NCI-H526 treated with DMSO at 0.1 percent for 48 hours (cell line): Measurements from ENCODE around the gene ALX4.

Experiments
- DNase-seq: peaks from one replicate; lab custom pipeline; 2025; lab: John Stamatoyannopoulos, UW

The ALX4 gene

DNA sequence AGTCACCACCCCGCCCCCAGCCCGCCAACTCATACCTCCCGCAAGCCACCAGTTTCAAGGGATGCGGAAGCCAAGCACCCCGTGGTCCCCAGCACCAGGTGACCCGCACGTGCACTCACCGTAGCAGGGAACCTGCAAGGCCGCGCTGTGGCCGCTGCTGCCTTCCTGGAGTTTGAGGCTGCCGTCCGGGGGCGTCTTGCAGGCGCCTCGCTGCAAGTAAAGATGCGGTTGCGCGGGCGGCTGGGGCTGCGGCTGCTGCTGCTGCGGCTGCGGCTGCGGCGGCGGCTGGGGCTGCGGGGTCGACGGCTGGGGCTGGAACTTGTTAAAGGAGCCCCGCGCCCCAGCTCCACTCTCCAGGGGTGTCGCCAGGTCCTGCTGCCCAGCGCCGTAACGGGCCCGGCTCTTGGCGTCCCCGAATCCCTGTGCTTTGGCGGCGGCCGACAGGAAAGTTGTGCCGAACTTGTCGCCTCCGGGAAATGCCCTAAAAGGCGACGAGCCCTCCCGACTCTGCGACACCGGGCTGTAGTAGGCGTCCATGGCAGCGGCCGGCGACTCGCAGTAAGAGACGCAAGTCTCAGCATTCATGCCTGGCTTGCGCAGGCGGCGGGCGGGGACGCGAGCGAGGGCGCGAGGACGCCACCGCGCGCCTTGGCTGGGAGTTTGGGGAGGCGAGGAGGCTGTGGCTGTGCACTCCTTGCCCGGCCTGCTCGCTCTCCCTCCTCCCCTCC lies at the start of gene ALX4:
Gene ALX4, minus strand, starts transcription at position 662 of the 728 bp plus-strand sequence. Its CDS starts 77 bp downstream, at position 585.
- DNase-seq, result no peak

DNA sequence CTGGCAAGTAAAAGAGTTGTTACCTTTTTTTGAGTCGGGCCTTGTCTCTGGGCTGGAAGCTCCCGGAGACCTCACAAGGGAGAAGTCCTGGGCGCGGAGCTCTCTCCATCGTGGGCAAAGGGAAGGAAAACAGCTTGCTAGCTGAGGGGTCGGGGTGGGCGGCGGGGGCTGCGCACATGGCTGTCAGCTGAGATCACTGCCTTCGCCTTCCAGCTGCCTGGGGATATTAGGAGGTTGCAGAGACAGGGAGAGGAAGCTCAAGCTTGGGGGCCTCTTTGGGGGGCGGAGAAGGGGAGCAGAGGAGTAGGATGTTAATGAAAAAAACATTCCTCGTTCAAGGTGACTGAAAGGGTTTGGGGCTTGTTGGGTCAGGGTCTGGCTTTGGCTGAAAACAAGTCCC lies 49.2 kb upstream of the ALX4 start:
- no peak for DNase-seq

DNA sequence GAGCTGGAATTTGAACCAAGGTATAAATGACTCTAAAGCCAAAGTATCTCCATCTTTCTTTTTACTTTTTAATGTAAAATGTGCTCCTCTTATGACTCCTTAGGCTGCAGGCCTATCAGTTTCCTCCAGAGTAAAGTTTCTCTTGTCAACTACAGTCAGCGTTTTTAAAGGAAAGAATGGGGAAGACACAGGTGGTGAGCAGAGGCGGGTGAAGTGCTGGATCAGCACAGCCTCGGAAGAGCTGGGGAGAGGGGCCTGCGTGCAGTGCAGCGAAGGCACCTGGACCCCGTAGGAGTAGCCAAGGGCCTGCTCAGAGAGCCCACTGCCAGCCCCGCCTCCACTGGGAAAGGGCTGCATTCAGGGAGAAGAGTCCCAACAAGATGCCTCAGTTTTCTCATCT lies 48.8 kb upstream of the ALX4 start:
- DNase-seq, result no peak

DNA sequence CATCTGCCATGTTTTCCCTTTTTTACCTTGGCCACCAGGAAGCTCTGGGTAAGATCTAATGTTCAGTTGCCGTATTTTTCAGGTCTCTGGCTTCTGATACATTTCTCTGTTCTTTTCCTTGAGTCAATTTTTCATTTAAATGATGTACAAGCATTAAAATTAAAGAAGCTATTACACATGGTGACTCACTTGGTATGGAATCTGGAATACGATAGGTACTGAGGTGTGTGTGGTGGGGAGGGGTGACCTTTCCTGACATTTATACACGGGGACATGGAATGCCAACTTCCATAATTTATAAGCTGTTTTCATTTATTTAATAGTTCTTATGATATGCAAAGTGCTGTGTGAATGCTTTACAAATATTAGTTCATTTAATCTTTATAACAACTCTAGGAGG lies 47.8 kb upstream of the ALX4 start:
- DNase-seq, result no peak

DNA sequence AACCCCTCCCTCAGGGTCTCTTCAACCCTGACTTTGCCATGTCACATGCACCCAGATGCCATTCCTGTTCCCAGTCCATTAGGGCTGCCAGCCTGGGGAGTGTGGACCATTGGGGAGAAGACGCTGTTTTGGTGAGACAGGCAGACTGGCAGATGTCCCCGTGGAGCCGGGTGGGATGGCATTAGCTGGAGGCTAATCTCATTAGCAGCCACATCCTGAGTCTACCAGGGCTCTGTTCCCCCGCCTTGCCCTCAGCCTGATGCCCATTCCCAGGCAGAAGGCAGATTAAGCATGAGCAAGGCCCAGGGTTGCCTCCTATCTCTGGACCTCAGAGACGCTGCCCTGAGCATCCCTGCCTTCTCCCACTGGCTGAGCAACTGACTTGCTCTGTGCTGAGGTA lies 46.4 kb upstream of the ALX4 start:
- no peak for DNase-seq

DNA sequence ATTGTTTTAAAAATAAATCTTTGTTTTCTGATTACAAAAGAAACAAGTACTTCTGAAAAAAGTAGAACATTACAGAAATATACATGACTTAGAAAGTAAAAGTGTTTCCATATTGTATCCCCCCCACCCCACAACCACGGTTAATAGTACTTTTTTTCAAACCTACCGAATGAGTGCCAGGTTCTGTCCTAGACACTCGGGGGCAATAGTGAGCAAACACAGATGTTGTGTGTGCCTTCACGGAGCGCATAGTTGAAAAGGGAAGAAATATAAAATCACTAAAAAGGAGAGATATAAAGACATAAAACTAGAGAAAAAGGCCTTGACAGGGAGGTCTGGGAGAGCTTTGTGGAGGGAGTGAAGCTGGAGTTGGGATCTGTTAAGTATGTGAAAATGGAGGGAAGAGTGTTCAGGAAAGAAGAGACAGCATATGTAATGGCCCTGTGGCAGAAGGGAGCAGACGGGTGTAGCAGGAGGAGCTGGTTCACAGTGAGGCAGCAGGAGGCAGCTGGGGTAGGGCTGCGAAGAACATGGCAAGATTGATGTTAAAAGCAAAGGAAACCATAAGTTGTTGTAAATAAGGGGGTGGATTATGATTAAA lies 42.1 kb upstream of the ALX4 start:
- DNase-seq, result no peak

DNA sequence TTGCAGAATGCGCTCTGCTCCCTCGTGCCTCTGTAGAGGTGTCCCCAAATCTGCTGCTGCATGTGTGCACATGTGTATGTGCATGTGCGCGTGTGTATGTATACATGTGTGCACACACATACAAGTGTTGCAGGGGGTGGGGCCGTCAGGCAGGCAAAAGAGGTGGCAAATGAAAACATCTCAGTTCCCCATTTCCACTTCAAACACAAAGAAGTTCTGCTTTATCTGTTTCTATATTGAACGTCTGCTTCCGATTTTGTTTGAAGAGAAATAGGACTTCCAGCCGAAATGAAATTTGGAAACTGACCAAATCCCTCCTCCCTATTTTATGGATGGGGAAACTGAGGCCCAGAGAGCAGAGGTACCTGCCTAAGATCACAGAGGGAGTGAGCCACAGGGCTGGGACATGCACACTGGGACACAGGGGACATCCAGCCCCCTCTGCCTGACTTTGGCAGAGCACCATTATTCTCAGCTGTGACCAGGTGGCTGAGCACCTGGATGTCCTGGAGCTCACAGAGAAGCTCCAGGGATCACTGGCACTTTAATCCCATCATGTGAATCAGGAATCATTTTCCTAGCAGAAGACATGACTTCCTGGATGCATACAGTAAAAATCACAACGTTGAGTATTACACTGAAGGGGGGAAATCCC lies 41.2 kb upstream of the ALX4 start:
- DNase-seq, result no peak

DNA sequence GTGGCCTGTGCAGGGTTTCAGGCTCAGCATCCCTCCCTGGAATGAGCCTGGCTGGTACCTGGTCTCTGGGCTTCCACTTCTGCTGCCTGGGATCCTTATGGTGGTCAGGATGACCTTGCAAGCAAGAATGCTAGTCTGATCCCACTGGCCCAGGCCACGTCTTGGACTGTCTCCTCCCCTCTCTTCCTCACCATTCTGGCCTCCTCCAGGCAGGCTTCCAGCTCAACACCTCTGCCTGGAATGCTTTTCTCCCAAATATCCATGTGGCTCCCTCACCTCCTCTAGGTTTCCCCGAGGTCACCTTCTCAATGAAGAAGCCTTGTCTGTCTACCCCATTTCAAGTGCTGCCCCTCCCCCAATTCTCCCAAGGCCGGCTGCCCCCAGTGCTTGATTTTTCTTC lies 39.4 kb upstream of the ALX4 start:
- DNase-seq, result no peak

DNA sequence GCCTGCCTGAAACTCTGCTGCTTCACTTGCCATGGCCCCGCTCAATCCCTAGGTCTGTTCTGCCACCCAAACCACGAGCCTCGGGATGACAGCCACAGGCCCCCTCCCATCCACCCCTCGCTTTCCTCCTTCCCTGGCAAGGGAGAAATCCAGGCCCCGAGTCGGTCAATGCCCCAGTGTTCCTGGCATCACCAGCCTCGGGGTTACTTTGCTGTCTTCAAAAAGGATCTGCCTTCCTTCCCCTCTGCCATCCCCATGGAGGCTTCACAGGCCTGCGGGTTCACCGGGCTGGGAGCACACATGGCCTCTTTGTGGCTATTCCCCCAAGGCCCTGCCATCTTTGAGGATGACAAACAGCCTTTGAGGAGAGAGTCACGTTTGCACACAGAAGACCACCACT lies 38.8 kb upstream of the ALX4 start:
- DNase-seq, result no peak

DNA sequence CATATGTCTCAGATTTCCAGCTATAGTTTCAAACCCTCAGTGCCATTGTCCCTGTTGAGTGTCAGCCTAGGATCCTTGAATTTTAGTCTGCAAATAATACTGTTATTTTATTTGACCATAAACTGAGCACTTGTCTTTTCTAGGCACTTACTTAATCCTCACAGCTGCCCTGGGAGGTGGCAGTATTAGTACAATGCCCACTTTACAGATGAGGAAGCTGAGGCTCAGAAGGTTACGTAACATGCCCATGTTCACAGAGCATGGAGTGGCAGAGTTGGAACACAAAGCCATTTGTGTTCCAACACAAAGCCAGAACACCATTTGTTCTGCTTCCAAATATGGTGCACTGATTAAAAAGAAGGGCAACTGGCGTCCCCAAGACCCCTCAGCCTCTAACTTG lies 38.2 kb upstream of the ALX4 start:
- DNase-seq, result no peak

DNA sequence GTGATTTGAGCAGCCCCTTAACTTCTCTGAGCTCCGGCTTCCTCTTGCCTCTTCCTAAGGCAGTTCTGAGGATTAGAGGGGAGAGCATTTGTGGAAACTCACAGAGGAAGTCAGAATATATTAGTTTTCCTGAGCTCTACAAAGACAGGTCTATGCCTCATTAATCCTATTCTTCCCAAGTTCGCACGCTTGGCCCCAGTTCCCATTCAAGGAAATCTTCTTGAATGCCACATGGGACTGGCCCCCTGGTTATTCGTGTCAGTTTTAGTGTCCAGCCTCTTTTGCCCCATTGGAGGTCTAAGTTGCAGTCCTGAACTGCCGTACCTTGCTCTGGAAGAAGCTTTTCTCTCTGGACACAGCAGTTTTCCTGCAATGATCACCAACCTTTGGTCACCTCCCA lies 37.6 kb upstream of the ALX4 start:
- DNase-seq, result no peak

DNA sequence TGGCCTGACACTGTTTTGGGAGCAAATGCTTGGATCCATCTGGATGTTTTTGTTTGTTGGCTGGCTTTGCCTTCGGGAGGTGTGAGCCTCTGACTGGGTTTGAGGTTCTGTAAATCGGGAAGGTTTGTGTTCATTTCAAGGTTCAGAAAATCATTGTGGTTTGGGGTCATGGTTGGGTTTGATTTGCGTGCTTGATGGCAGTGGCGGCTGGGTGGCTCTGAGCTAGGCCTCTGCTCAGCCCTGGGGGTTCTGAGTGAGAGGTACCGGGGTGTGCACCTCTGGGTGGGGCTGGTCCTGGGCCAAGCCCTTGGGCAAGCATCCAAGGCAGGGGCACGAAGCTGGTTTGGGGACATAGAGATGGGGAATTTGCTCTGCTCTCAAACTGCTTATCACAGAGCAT lies 37.0 kb upstream of the ALX4 start:
- DNase-seq, result no peak

DNA sequence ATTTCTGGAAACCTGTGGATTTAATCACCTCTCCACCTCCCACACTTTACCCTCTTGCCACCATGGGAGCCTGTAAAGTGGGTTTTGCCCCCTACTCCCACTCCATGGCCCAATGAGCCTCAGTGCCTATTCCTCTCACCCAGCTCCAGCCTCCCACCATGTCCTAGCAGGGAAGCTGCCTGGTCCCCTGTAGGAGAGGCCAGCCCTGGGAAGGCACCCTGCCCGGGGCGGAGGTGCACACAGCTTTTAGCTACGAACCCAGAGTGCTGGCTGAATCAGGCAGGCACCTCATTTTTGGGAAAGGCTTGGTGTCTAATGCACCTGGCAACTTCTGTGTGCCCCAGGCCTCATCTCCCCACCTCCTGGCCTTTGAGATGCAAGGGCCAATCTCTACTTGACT lies 35.8 kb upstream of the ALX4 start:
- no peak for DNase-seq

DNA sequence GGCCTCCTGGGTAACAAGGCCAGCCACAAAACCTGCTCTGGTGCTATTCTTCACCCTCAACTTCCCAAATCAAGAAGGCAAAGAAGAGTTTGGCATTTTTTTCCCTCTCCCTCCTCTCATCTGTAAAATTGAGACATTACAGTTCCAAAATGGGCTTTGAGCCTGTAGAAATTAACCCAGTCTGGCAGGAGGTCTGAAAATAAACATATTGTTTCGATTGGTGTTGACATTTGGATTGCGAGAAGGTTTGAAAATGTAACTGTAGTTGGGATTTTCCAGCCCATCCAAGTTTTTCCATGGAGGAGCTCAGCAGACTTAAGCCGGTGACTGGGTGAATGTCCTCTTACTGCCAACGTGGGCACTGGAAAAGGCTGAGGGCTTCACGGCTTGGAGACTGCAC lies 35.0 kb upstream of the ALX4 start:
- no peak for DNase-seq

DNA sequence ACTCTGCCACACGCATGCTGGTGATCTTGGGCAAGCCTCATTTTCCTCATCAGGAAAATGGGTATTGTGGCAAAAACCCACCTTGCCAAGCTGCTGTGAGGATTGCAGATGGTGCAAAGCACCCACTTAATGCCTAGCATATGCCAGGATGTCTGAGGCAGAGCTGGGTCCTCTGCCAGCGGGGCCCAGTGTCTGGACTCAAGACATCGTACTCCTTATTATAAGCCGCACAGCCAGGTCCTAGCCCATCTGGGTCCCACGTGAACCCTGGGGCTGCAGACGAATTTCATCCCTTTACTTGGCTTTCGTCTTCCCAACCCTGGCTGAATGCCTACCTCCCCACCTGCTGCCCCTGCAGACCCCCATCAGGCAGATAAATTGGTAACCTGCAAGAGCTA lies 34.5 kb upstream of the ALX4 start:
- DNase-seq, result no peak

DNA sequence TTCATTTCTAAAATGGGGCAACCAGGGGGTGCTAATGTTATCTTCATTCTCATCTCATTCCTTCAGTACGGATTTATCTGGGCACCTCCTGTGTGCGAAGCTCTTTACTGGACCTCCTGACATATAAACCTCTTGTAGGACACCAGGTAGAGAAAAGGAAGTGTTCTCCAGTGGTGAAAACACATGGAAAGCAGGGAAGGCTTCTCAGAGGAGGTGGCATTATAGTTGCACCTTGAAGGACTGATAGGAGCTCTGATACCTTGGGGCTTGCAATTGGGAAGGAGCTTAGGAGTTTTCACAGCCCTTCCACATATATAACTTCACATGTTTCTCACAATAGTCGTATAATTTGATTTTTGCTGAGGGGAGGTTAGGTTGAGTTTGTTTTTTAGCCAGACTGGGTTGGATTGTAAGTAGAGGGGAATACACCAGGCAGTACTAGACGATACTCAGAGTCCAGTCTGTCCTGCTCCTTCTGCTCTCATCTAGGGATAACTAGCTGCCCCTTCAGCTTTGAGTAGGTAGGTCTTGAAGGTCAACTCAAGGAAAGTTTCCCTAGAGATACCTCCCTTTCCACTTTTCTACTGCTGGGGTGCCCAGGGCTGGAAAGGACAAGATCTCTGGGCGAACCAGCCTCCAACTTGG lies 34.0 kb upstream of the ALX4 start:
- no peak for DNase-seq

DNA sequence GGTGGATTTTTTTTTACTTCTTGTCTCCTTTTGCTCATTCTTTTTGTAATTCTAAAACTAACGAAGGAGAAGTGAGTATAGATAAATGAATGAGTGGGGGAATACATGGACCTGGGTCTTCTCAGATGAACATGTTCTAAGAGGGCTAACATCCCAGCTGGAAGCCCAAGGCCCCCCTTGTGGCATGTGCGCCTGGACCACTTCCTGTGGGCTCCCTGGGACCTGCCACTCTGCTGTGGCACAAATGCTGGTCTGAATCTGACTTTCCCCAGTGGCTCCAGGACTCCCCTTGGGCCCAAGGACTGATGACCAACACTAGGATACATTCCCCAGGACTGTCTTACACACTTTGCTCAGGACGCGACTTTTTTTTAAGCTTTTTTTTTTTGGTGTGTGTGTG lies 32.7 kb upstream of the ALX4 start:
- DNase-seq, result no peak

DNA sequence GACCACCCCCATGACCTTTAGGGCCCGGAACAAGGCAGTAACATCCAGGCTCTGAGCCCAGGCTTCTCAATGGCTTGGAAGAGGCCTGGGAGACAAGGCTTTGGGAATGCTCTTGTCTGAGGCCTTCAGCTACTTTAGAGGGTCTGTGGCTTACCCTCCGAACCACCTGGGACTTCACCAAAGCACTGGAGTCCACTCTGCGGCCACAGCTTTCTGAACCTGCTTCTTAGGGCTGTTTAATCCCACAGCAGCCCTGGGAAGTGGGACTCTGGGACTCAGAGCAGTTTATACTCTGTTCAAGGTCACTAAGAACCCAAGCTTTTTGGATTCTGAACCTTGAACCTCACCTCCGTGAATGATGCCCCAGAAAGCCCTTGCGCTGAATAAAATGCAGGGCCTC lies 30.7 kb upstream of the ALX4 start:
- DNase-seq, result no peak

DNA sequence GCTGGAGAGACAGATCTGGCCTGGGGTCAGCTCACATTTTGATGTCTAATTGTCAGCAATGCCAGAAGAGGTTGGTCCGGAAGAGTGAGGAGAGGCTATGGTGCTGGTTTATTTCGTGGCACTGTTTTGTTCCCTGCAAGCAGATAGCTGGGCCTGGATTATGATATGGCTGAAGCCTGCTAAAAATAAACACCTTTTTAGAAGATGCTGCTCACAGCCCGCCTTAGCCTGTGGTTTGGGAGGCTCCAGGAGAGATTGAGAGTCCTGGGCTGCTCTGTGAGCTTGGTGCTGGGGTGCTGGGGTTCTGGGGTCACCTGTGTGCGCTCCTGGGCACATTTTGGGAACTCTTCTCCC lies 29.6 kb upstream of the ALX4 start:
- DNase-seq, result no peak

DNA sequence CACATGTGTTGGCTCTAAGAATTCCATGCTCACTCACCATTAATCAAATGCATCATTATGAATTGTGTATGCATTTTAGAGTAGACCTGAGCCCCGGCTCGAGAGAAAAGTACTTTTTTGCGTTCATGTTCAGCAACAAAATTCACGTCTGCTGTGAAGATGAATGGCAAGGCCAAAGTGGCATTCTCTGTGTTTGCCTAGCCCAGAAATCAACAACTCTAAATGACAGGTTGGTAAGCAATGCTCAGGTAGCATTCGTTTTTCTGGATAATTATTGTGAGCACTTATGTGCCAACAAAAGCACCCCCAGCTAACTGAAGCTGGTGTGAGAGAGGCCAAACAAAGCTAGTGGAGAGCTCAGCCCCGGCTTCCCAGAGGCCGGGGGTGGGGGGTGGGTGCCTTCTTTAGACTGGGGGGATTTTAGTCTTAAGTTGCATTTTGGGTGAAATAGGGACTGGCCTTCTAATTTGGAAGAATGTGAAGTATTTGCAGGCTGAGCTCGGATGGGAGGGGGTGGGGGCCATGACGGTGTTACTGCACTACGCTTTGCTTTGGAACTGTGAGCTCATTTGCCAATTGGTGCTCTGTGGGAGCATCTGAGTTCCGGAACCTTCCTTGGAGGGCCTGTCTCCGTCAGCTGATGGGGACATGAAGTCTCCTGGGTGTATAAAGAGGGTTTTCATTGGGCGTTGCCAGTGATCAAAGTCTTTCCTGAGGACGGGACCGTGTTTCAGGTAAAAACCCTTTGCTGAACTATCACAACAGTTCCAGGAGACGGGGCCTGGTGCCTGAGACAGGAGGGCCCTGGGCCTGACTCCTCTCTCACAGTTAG lies 29.0 kb upstream of the ALX4 start:
- DNase-seq, result no peak

DNA sequence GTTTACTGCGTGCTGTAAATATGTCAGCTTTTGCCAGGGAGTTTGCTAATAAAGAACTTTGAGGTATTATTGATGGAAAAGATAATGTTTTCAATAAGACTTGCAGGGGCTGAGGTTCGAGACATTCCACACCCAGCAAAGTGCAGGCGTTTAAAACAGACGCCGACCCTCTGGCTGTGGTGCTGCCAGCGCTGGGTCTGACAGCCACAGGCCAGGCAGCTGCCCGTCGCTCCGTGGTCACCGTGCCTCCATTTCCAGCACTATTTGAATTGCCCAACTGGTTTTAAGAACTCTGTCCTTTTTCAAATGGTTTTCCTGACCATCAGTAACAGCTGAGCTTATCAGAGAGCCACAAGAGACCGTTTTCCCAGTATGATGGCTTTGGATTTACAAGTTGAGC lies 28.1 kb upstream of the ALX4 start:
- no peak for DNase-seq

DNA sequence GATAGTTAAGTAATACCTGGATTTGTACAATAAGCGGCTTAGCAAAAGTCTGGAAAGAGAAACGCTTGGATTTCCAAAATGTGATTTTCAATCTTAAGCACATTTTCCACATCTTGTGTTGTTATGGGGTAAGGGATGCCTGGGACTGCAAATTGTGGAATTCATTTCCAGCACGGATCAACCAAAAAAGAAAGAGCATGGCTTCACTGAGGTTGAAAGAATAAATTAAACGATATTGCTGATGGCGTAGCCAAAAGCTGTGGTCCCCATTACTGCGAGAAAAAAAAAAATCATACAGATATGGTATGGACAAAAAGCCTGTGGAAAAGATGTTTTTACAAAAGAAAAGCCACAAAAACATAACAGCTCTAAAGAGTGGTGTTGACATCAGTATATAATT lies 26.0 kb upstream of the ALX4 start:
- no peak for DNase-seq
